C4-2B (cell line): ENCODE measurements around the gene PHYHD1.

Source experiments
- CTCF ChIP-seq: fragments of 450-650 bp; conservative IDR thresholded peaks from 2 replicates; pipeline ENCODE4 v1.5.1; 2017; ENCODE audit warnings: mild to moderate bottlenecking
- ZFX ChIP-seq: fragments of 450-650 bp; IDR thresholded peaks from 2 replicates; pipeline ENCODE4 v1.6.1; 2017

- TF ChIP-seq CTCF = no peak
- TF ChIP-seq ZFX = no peak
Observed at GRCh38 chr9:128947527-128948301, 26.9 kb downstream of the PHYHD1 start, which contains the start of the genes DOLK and NUP188.
